Stimulated activated CD8-positive, alpha-beta memory T cell treated with anti-CD3 and anti-CD28 coated beads, Interleukin-4, amount 100 ng/mL, for 48 hours (primary cell): ENCODE measurements around the gene TCERG1L.
A peak's percentile ranks its signal among the peaks of the same experiment; 100 is the strongest.

ENCODE experiments used
- DNase-seq: peaks from one replicate; pipeline ENCODE4 v3.0.0-alpha.2; 2020

TCERG1L gene

DNA sequence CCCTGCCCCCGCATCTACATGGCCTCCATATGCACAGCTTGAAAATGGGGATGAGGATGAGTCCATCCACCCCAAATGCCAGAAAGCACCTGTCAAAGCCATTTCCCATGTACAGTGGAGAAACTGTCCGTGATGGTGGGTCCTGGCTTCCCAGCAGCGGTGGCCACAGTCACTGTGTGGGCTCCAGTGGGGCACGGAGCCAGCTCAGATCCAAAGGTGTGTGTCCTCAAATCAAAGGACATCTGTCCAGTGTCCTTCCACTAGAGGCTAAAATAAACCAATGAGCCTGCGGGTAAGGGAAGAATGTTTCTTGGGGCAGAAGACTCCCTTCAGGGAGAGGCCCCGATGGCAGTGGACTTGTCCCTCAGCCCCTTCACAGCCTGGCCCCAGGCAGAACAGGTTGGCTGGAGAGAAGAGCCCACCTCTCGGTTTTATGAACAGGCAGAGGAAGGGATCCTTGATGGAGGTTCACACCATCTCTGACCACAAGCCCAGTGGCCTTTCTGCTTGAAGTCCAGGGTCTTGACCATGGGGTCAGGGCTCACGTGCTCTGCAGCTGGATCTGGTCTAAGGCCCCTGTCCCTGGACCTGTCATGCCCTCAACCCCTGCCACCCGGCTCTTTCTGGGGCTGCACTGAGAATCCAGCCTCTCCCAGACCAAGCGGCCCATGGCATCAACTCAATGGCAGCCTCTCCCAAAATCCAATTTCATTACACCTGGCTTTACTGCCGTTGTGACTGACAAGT is 106.9 kb downstream of the TCERG1L start:
- no peak for DNase-seq

DNA sequence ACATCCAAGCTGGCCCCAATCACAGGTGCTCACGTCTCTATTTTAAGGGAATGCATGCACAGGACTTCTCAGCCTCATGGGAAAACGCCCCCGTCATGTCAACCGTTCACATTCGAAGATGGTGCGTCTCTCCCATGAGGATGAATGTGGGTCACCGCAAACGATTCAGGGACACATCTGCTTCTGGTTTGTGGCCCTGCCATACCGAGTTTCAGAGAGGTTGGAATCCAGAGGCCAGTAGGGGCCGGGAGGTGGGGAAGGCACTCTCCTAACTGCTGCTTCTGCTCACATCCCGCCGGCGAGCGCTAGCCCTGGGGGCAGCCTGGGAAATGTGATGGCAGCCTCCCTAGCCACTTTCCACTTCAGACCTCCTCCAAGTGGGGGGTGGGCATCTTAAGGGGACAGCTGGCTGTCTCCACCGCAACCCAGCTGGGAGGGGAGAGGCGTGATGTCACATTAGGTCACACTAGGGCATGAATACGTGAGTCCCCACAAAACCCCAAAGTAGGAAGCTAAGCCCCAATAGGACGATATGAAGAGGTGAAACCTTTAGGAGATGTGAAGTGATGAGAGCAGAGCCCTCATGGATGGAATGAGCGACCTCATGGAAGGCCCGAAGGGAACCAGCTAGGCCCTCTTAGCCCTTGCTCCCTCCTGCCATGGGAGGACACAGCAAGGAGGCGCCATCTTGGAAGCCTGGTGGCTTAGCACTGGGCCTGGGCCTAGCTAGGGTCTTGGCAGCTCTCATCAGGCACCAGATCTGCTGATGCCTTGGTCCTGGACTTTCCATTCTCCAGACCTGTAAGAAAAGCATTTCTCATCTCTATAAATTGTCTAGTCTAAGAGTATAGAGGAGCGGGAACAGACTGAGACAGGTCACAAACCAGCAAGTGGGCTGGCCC is 107.8 kb downstream of the TCERG1L start:
- no peak for DNase-seq

- no peak for DNase-seq
These were observed 108.5 kb downstream of the TCERG1L start for GRCh38 chr10:131202990-131203389.

- no peak for DNase-seq
These were observed 109.6 kb downstream of the TCERG1L start for GRCh38 chr10:131201741-131202515.

DNA sequence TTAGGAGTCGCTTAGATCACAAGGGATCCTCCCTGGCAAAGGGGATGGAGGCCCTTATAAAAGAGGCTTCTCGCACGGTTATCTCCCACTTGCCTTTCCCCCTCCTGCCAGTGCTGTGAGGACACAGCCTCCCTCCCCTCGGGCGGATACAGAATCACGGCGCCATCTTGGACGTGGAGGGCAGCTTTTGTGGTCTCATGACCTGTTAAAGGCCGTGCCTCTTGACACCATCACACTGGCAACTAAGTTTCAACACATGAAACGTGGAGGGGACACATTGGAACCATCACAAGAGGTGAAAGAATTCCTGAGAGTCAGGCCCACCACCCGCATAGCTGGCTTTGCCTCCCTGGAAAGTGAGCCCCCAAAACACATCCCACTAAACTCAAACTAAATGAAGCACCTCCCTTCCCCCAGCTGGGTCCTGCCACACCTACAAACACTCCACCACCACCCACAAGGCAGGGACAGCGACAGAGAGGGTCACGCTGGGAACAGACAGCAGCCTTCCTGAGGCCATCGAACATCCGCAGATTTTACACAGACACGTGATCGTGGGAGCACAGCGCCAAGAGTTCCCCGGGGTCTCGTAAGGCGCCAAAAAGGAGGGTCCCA is 110.6 kb downstream of the TCERG1L start:
- no peak for DNase-seq

- DNase-seq: no peak
These were observed 111.9 kb downstream of the TCERG1L start for GRCh38 chr10:131199646-131200045.

GRCh38 chr10:131198843-131199242 is 112.7 kb downstream of the TCERG1L start:
- DNase-seq: no peak

DNA sequence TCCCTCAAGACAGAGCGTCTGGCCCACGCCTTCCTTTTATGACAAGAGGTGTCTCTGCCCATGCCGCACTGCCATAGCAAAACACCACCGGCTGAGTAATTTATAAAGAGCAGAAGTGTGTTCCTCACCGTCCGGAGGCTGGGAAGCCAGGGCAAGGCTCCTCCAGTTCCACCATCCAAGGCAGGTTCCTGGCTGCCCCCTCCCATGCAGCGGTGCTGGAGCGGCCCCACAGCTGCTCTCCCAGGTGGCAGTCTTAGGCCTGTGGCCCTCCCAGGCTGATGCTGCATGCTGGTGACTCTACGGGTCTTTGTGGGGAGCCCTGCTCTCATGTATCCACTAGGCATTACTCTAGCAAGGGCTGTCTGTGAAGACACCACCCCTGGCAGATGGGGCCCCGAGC is 113.1 kb downstream of the TCERG1L start:
- no peak for DNase-seq

- peak; percentile 7 for DNase-seq
These were observed 115.2 kb downstream of the TCERG1L start for GRCh38 chr10:131196176-131196885.

- peak; percentile 8 for DNase-seq
These were observed 115.9 kb downstream of the TCERG1L start for GRCh38 chr10:131195558-131196159.

GRCh38 chr10:131195116-131195515 is 116.4 kb downstream of the TCERG1L start:
- no peak for DNase-seq

- DNase-seq: no peak
These were observed 117.6 kb downstream of the TCERG1L start for GRCh38 chr10:131193923-131194322.

GRCh38 chr10:131188494-131188893 is 123.0 kb downstream of the TCERG1L start:
- DNase-seq: no peak

DNA sequence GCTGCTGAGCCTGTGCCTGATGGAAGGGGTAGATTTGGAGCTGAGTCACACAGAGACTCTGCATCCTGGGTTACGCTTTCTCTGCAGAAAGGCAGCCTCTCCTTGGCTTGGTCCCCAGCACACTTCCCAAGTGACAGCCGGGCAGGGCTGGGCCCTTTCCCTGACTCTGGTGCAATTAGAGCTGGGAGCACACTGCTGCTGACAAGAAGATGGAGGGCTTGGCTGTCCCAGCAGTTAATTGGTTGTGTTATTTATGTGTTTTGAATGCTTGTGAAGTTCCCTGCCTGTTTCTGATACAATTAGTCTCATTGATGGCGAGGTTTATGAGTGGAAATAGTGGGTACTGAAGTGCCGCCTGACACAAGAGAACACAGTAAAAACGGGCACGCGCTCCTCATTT is 123.6 kb downstream of the TCERG1L start:
- DNase-seq: peak; percentile 4

GRCh38 chr10:131187274-131187673 is 124.2 kb downstream of the TCERG1L start:
- no peak for DNase-seq

DNA sequence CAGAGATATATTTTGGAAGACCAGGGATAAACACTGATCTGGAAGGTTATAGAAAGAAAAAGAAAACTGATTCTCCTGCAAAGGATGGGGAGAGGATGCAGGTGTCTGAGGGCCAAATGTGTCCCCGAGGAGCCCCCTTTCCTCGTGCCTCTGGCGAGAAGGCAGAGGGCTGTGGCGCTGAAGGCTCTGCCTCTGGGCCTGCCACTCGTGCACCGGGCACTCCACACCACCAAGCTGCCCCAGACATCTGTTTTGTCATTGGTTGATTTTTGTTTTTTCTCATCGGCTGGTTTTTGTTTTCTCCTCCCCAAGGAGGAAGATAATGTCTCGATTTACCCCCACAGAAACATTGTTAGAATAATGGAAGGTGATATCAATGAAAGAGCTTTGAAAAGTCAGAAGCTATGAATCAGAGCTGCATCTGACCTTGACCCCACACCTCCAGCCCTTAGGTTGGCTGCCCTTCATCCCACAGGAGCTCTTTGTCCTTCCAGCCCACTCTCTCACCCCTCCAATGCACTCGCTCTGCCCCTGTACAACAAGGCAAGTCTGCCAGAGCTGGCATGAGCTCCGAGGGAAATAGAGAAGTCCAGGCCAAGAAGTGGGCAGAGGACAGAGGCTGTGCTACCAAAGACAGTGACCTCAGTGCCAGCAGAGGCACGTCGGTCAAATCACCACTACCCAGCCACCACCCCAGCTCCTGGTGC is 124.8 kb downstream of the TCERG1L start:
- DNase-seq: peak; percentile 4

DNA sequence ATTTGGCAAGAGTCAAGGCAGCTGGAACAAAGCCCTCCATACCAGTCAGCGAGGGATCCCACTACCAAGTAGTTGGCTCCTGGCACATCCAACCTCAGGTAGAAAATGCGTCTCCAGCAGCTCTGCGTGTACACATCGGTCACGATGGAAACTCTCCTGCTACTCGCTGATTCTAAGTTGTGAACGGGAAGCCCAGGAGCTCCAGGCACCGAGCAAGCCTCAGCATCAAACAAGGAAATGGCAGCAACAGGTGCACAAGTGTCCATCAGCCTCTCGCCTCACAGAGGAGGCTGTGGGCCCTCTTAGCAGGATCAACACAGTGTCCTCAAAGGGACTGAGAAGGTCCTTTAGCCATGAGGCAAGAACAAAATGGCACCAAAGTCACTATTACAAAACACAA is 127.0 kb downstream of the TCERG1L start:
- DNase-seq: no peak

DNA sequence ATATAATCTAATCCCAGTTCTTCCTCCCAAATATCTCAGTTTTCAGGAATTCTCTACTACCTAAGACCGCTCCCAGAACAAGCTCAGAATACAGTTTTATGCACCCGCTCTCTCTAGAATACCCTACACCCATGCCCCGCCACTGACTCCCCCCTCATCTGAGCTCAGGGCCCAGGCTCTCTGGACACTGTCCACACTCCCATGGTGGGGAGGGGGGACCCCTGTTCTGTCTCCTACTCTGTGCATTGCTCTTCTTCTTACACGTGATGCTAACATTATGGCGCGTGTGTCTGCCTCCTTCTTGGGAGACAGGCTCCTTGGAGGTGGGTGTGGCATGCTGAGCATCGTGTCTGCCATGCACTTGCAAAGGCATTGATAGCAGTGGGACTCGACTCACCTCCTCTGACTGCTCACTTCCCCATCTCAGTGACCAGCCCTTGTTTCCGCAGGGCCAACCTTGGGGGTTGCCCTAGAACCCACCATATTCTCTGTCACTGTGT is 127.9 kb downstream of the TCERG1L start:
- peak; percentile 1 for DNase-seq

GRCh38 chr10:131181456-131181855 is 130.1 kb downstream of the TCERG1L start:
- DNase-seq: peak; percentile 10

DNA sequence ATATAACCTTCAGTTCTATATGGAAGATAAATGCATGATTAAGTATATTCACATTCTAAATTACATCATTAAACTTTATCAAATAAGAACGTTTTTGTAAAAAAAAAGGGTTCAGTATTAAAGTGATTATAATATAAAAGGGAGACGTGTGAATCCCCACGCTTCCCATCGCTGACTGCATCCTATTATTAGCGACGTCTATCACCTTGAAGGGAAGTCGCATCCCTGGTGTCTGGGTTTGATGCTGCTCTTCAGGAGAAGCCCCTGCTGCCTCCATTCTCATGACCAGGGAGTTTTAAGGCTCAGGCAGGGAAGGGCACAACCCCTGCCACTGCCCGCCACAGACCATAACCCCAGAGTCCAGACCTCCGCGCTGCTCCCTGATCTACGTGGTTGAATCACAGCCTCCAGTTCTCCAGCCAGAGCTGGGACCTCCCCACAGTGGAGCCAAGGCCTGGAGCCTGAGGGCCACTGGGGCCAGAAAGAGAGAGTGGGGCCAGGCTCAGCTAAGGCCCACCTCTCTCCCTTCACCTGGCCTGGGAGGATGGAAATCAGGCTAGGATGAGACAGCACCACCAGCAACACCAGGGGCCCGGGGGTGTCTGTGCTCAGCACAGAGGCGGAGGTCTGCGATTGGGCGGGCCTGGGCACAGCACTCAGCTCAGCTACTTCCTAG is 130.6 kb downstream of the TCERG1L start:
- DNase-seq: no peak
